Liver (tissue), 9 donors: ENCODE measurements around the gene DCUN1D2. TPM values are rescaled to one million over a fixed set of nuclear protein-coding genes. Genes with fewer than 3 reads are reported as not detected.

Source experiments
- DNase-seq: peaks from one replicate; pipeline ENCODE4 v3.0.0-alpha.2; 2017; ENCODE audit warnings: low spot score
- H3K27ac ChIP-seq, 2 donors: one replicate each; pipeline ENCODE4 v1.7.0; 2013; ENCODE audit warnings: inconsistent platforms in 2 of 2, low read length in 2 of 2, control low read depth in 1 of 2, low read depth in 1 of 2, mild to moderate bottlenecking in 1 of 2
- H3K27me3 ChIP-seq, 4 donors: one replicate each; pipeline versions ENCODE4 v1.6.1 to v1.7.0; 2013; ENCODE audit warnings: low read length in 3 of 4, inconsistent platforms in 1 of 4, mild to moderate bottlenecking in 1 of 4, moderate library complexity in 1 of 4; ENCODE audit not compliant: control insufficient read depth in 4 of 4, insufficient read depth in 4 of 4
- H3K36me3 ChIP-seq, 4 donors: one replicate each; pipeline versions ENCODE4 v1.6.1 to v1.7.0; 2013; ENCODE audit warnings: low read length in 3 of 4, mild to moderate bottlenecking in 3 of 4, low read depth in 1 of 4, moderate library complexity in 1 of 4; ENCODE audit not compliant: control insufficient read depth in 4 of 4, insufficient read depth in 3 of 4
- H3K4me1 ChIP-seq, 4 donors: one replicate each; pipeline versions ENCODE4 v1.6.1 to v1.7.0; 2013; ENCODE audit warnings: low read length in 3 of 4, mild to moderate bottlenecking in 3 of 4, moderate library complexity in 1 of 4; ENCODE audit not compliant: control insufficient read depth in 4 of 4, insufficient read depth in 4 of 4
- H3K4me3 ChIP-seq, 3 donors: one replicate each; pipeline versions ENCODE4 v1.6.1 to v1.7.0; 2013; ENCODE audit warnings: low read length in 3 of 3, control low read depth in 1 of 3, low read depth in 1 of 3, mild to moderate bottlenecking in 1 of 3
- H3K9ac ChIP-seq, 2 donors: one replicate each; pipeline ENCODE4 v1.7.0; 2013; ENCODE audit warnings: low read length in 2 of 2, mild to moderate bottlenecking in 2 of 2, moderate library complexity in 2 of 2, control low read depth in 1 of 2, low read depth in 1 of 2
- H3K9me3 ChIP-seq, 4 donors: one replicate each; pipeline versions ENCODE4 v1.6.1 to v1.7.0; 2013; ENCODE audit warnings: low read length in 3 of 4; ENCODE audit not compliant: control insufficient read depth in 4 of 4
- EGR1 ChIP-seq, 2 donors: IDR thresholded peaks; 2 replicates each; pipeline ENCODE4 v1.6.1; 2016 to 2018; ENCODE audit warnings: antibody characterized with exemption in 2 of 2, low read depth in 2 of 2
- FOXA1 ChIP-seq: IDR thresholded peaks from 2 replicates; pipeline ENCODE4 v1.6.1; 2016; ENCODE audit warnings: antibody characterized with exemption
- FOXA2 ChIP-seq: IDR thresholded peaks from 2 replicates; pipeline ENCODE4 v1.6.1; 2016; ENCODE audit warnings: antibody characterized with exemption
- GABPA ChIP-seq, 2 donors: IDR thresholded peaks in 1 of 2; conservative IDR thresholded peaks in 1 of 2; 2 replicates each; pipeline ENCODE4 v1.6.1; 2016; ENCODE audit warnings: antibody characterized with exemption in 2 of 2, mild to moderate bottlenecking in 1 of 2, moderate library complexity in 1 of 2
- HNF4A ChIP-seq, 2 donors: conservative IDR thresholded peaks; 2 replicates each; pipeline ENCODE4 v1.6.1; 2016; ENCODE audit warnings: antibody characterized with exemption in 2 of 2, mild to moderate bottlenecking in 2 of 2
- HNF4G ChIP-seq: IDR thresholded peaks from 2 replicates; pipeline ENCODE4 v1.6.1; 2016; ENCODE audit warnings: antibody characterized with exemption
- NR2F2 ChIP-seq: IDR thresholded peaks from 2 replicates; pipeline ENCODE4 v1.6.1; 2016; ENCODE audit warnings: antibody characterized with exemption
- RAD21 ChIP-seq, 2 donors: IDR thresholded peaks; 2 replicates each; pipeline ENCODE4 v1.6.1; 2016; ENCODE audit warnings: antibody characterized with exemption in 2 of 2, mild to moderate bottlenecking in 2 of 2
- RXRA ChIP-seq, 2 donors: IDR thresholded peaks; 2 replicates each; pipeline ENCODE4 v1.6.1; 2017 to 2018; ENCODE audit warnings: antibody characterized with exemption in 2 of 2, mild to moderate bottlenecking in 1 of 2
- SP1 ChIP-seq: IDR thresholded peaks from 2 replicates; pipeline ENCODE4 v1.6.1; 2018; ENCODE audit warnings: antibody characterized with exemption, mild to moderate bottlenecking
- TAF1 ChIP-seq: conservative IDR thresholded peaks from 2 replicates; pipeline ENCODE4 v1.6.1; 2016; ENCODE audit warnings: antibody characterized with exemption, mild to moderate bottlenecking
- WGBS: extraction: QIAGEN DNeasy Blood & Tissue Kit; methylation state at CpG from one replicate; pipeline ENCODE4 v1.1.7; 2013; 5-methylcytosine and 5-hydroxymethylcytosine counted together
- polyA plus RNA-seq, 2 donors: library from polyadenylated mRNA; stranded (reverse) in 1 of 2; unstranded in 1 of 2; fragments of 200-250 nt in 1 of 2; fragments of >200 nt in 1 of 2; fragmentation: Nextera tagmentation in 1 of 2; extraction: Ambion mirVana in 1 of 2; gene quantifications; one replicate each; pipeline versions ENCODE4 v1.2.1 to v1.2.3, GENCODE V29; 2013 to 2015
- total RNA-seq, 2 donors: library from RNA; depleted of rRNA; stranded (reverse); fragments of >200 nt; gene quantifications; one replicate each; pipeline ENCODE4 v1.2.3, GENCODE V29; 2014
- TF ChIP-seq, protein P1 (sequence below): IDR thresholded peaks from 2 replicates; pipeline ENCODE4 v1.6.1; 2016; ENCODE audit warnings: antibody characterized with exemption, mild to moderate bottlenecking
- TF ChIP-seq, protein P2 (sequence below): IDR thresholded peaks from 2 replicates; pipeline ENCODE4 v1.6.1; 2016; ENCODE audit warnings: antibody characterized with exemption
- TF ChIP-seq, protein P3 (sequence below): IDR thresholded peaks from 2 replicates; pipeline ENCODE4 v1.6.1; 2016; ENCODE audit warnings: antibody characterized with exemption
- TF ChIP-seq, protein P4 (sequence below): IDR thresholded peaks from 2 replicates; pipeline ENCODE4 v1.6.1; 2016; ENCODE audit warnings: antibody characterized with exemption
- TF ChIP-seq, protein P5 (sequence below): fragments of 150-350 bp; IDR thresholded peaks from 2 replicates; pipeline ENCODE4 v1.5.1; 2017; ENCODE audit warnings: improper control_type of control experiment, low read depth, low read length; ENCODE audit not compliant: missing input control
- donor health status: healthy.
- donor health status: healthy.
- donor health status: healthy.
- donor health status: healthy.
- donor health status: healthy.

DCUN1D2 gene
- total and polyA plus RNA-seq, 4 donors = 4.0 to 13.1 (median 5.5) TPM

DNA sequence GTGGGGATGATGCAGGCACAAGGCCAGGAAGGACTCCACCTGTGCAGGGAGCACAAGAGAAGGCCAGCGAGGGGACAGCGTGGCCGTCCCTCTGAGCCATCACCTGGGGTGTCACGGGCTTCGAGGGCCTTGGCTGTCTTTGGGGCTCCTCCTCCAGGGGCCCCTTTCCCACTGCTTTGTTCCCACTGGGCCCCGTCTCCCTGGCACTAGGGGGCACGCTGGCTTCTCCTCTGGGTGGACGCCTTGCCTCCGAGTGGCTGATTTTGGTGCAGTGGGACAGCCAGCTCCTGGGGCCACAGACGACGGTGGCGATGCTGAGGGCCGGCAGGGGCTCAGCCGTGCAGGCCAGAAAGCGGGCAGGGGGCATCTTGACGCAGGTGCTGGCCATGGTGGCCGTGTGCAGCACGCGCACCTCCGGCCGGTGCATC lies 83.4 kb downstream of the DCUN1D2 start:
- Histone ChIP-seq H3K9me3 (no peaks in the 10 kb centered on the region), H3K36me3 (no peaks in the 10 kb centered on the region), H3K27ac (no peak overlapping the region), H3K9ac (no peak overlapping the region), H3K27me3 (no peaks in the 10 kb centered on the region), H3K4me3 (no peak overlapping the region), H3K4me1 (no peaks in the 10 kb centered on the region)
- WGBS = 86% methylated on average over 21 of the region's 21 CpGs
- DNase-seq = no peak
- TF ChIP-seq, protein P1, sequence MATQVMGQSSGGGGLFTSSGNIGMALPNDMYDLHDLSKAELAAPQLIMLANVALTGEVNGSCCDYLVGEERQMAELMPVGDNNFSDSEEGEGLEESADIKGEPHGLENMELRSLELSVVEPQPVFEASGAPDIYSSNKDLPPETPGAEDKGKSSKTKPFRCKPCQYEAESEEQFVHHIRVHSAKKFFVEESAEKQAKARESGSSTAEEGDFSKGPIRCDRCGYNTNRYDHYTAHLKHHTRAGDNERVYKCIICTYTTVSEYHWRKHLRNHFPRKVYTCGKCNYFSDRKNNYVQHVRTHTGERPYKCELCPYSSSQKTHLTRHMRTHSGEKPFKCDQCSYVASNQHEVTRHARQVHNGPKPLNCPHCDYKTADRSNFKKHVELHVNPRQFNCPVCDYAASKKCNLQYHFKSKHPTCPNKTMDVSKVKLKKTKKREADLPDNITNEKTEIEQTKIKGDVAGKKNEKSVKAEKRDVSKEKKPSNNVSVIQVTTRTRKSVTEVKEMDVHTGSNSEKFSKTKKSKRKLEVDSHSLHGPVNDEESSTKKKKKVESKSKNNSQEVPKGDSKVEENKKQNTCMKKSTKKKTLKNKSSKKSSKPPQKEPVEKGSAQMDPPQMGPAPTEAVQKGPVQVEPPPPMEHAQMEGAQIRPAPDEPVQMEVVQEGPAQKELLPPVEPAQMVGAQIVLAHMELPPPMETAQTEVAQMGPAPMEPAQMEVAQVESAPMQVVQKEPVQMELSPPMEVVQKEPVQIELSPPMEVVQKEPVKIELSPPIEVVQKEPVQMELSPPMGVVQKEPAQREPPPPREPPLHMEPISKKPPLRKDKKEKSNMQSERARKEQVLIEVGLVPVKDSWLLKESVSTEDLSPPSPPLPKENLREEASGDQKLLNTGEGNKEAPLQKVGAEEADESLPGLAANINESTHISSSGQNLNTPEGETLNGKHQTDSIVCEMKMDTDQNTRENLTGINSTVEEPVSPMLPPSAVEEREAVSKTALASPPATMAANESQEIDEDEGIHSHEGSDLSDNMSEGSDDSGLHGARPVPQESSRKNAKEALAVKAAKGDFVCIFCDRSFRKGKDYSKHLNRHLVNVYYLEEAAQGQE = no peak
- TF ChIP-seq RAD21 (IDR thresholded peaks at IDR 0.05) = no peak
- TF ChIP-seq HNF4G = no peak
- no peak for TF ChIP-seq TAF1
- TF ChIP-seq GABPA (IDR thresholded peaks at IDR 0.05 in 1 of 2, conservative IDR thresholded peaks at IDR 0.05 in 1 of 2) = no peak
- TF ChIP-seq SP1 = no peak
- TF ChIP-seq HNF4A (conservative IDR thresholded peaks at IDR 0.05) = no peak
- TF ChIP-seq RXRA (IDR thresholded peaks at IDR 0.05) = no peak
- no peak for TF ChIP-seq FOXA2
- TF ChIP-seq, protein P2, sequence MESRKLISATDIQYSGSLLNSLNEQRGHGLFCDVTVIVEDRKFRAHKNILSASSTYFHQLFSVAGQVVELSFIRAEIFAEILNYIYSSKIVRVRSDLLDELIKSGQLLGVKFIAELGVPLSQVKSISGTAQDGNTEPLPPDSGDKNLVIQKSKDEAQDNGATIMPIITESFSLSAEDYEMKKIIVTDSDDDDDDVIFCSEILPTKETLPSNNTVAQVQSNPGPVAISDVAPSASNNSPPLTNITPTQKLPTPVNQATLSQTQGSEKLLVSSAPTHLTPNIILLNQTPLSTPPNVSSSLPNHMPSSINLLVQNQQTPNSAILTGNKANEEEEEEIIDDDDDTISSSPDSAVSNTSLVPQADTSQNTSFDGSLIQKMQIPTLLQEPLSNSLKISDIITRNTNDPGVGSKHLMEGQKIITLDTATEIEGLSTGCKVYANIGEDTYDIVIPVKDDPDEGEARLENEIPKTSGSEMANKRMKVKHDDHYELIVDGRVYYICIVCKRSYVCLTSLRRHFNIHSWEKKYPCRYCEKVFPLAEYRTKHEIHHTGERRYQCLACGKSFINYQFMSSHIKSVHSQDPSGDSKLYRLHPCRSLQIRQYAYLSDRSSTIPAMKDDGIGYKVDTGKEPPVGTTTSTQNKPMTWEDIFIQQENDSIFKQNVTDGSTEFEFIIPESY = no peak
- no peak for TF ChIP-seq NR2F2
- TF ChIP-seq, protein P3, sequence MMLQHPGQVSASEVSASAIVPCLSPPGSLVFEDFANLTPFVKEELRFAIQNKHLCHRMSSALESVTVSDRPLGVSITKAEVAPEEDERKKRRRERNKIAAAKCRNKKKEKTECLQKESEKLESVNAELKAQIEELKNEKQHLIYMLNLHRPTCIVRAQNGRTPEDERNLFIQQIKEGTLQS = no peak
- TF ChIP-seq, protein P4, sequence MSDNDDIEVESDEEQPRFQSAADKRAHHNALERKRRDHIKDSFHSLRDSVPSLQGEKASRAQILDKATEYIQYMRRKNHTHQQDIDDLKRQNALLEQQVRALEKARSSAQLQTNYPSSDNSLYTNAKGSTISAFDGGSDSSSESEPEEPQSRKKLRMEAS = no peak

DNA sequence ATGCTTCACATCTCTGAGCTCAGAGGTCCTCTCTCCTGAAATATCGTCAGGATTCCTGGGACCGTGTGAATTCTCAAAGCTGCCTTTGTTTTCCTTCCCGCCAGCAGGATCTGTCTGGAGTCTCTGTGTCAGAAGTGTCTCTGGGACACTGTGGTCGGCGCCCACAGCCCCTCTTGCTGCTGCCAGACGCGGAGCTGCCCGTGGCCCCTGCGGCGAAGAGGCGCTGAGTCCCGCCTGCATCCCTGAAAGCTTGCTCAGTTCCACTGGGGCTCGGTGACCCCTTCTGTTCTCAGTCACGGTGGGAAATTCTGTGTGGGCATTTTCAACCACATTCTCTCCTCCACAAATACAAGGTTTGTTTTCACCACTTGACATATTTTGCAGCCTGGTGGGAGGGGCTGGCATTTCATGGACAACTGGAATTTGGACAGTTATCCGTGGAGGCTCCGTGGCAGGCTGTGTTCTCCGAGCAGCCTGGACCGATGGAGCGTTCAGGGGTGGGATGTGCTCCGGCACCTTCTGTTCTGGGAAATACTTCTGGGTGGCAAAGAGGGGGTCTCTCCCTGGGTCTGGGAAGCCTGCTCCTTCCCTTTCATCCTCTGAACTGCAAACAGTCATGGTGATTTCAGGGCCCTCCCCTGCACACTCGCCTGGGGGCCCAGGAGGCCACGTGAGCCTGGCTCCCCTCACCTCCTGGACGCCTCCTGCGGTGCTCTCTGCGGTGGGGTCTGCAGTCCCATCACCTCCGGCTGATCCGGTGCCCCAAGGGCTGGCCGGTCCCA lies 84.0 kb downstream of the DCUN1D2 start:
- WGBS = 85% methylated on average over 28 of the region's 28 CpGs
- no peaks in the 10 kb centered on the region for H3K36me3 ChIP-seq
- H3K27ac ChIP-seq = no peak overlapping the region
- H3K9me3 ChIP-seq = no peaks in the 10 kb centered on the region
- H3K27me3 ChIP-seq = no peaks in the 10 kb centered on the region
- H3K4me3 ChIP-seq = no peak overlapping the region
- no peak overlapping the region for H3K9ac ChIP-seq
- no peaks in the 10 kb centered on the region for H3K4me1 ChIP-seq
- DNase-seq = no peak
- TF ChIP-seq TAF1 (no peak), GABPA (IDR thresholded peaks at IDR 0.05 in 1 of 2, conservative IDR thresholded peaks at IDR 0.05 in 1 of 2) (no peak), RXRA (IDR thresholded peaks at IDR 0.05) (no peak), RAD21 (IDR thresholded peaks at IDR 0.05) (no peak), EGR1 (IDR thresholded peaks at IDR 0.05; ENCODE audit: low read depth in 2 of 2) (no peak), FOXA1 (no peak), HNF4A (conservative IDR thresholded peaks at IDR 0.05) (no peak), NR2F2 (no peak)
- TF ChIP-seq, protein P5, sequence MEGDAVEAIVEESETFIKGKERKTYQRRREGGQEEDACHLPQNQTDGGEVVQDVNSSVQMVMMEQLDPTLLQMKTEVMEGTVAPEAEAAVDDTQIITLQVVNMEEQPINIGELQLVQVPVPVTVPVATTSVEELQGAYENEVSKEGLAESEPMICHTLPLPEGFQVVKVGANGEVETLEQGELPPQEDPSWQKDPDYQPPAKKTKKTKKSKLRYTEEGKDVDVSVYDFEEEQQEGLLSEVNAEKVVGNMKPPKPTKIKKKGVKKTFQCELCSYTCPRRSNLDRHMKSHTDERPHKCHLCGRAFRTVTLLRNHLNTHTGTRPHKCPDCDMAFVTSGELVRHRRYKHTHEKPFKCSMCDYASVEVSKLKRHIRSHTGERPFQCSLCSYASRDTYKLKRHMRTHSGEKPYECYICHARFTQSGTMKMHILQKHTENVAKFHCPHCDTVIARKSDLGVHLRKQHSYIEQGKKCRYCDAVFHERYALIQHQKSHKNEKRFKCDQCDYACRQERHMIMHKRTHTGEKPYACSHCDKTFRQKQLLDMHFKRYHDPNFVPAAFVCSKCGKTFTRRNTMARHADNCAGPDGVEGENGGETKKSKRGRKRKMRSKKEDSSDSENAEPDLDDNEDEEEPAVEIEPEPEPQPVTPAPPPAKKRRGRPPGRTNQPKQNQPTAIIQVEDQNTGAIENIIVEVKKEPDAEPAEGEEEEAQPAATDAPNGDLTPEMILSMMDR = no peak
- TF ChIP-seq, protein P1 = no peak
- TF ChIP-seq, protein P4 = no peak
- TF ChIP-seq, protein P2 = no peak
